ENCODE measurements around the gene UNC93A. TPM values are rescaled to one million over a fixed set of nuclear protein-coding genes. Genes with fewer than 3 reads are reported as not detected.
"Not testable (repeated sequence)": the region's sequence is repeated elsewhere in the genome, so short reads cannot be mapped to it uniquely, and the experiment has no call there.

UNC93A gene
- total RNA-seq, 3 donors from 2014 or later, result not detected

DNA sequence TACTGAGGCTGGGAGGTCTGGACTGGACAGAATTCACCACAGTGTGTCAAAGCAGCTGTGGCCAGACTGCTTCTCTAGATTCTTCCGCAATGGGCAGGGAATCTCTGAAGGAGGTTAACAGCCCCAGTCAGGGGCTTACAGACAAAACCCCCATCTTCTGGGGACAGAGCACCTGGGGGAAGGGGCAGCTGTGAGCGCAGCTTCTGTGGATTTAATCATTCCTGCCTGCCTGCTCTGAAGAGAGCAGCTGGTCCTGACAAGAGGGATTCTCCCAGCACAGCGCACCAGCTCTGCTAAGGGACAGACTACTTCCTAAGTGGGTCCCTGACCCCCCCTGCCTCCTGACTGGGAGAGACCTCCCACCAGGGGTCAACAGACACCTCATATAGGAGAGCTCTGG, 32.5 kb upstream of the UNC93A start:
- intact Hi-C loops (cut with DNase I; ENCODE audit: low total_unique reads), result no loop called here
- TF ChIP-seq, protein P1, sequence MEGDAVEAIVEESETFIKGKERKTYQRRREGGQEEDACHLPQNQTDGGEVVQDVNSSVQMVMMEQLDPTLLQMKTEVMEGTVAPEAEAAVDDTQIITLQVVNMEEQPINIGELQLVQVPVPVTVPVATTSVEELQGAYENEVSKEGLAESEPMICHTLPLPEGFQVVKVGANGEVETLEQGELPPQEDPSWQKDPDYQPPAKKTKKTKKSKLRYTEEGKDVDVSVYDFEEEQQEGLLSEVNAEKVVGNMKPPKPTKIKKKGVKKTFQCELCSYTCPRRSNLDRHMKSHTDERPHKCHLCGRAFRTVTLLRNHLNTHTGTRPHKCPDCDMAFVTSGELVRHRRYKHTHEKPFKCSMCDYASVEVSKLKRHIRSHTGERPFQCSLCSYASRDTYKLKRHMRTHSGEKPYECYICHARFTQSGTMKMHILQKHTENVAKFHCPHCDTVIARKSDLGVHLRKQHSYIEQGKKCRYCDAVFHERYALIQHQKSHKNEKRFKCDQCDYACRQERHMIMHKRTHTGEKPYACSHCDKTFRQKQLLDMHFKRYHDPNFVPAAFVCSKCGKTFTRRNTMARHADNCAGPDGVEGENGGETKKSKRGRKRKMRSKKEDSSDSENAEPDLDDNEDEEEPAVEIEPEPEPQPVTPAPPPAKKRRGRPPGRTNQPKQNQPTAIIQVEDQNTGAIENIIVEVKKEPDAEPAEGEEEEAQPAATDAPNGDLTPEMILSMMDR (IDR thresholded peaks at IDR 0.05), result no peak
- TF ChIP-seq POLR2A (IDR thresholded peaks at IDR 0.05), result no peak
- TF ChIP-seq POLR2AphosphoS5 (IDR thresholded peaks at IDR 0.05), result no peak
- no peak overlapping the region for H3K27ac ChIP-seq
- no peaks in the 10 kb centered on the region for H3K4me1 ChIP-seq
- H3K27me3 ChIP-seq, result no peaks in the 10 kb centered on the region
- peaks cover 4 to 7% of the 10 kb centered on the region in 2 donors for H3K9me3 ChIP-seq
- no peak for DNase-seq (ENCODE audit: low spot score in 2 of 2)
- no peaks in the 10 kb centered on the region for H3K36me3 ChIP-seq
- no peak overlapping the region for H3K4me3 ChIP-seq

DNA sequence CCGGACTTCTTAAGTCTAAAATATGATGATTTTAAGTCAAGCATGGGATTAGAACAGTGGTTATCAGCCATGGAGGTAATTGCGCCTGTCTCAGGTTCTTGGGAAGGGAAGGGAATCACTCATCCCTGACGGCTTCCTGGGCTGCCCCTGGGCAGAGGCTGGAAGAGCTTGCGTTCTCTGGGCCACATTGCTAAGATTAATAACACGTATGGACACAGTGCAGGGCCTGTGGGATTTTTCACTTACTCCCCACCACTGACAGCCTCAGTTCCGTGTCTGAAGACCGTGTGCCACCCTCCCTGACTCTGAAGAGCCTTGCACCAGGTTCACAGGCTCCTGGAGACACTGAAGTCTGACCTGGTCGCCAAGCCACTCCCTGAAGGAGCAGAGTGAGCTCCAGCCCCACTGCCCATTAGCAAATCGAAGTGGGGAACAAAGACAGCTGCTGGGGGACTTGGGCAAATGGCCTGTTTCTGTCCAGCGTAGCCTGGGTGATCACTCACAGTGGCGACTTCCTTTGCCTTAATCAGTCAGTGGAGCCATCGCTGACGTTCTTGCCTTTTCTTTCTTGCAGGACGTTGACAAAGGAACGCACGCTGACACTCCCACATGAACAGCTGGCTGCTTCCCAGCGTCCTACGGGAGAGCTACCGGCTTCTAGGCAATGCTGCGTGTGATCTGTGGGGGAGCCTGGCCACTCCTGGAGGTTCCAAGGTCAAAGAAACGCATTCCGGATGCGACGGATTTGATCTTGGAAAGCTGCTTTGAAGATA, 24.9 kb upstream of the UNC93A start:
- DNase-seq (ENCODE audit: low spot score in 2 of 2); H3K4me3 ChIP-seq; H3K27ac ChIP-seq: not testable (repeated sequence)

DNA sequence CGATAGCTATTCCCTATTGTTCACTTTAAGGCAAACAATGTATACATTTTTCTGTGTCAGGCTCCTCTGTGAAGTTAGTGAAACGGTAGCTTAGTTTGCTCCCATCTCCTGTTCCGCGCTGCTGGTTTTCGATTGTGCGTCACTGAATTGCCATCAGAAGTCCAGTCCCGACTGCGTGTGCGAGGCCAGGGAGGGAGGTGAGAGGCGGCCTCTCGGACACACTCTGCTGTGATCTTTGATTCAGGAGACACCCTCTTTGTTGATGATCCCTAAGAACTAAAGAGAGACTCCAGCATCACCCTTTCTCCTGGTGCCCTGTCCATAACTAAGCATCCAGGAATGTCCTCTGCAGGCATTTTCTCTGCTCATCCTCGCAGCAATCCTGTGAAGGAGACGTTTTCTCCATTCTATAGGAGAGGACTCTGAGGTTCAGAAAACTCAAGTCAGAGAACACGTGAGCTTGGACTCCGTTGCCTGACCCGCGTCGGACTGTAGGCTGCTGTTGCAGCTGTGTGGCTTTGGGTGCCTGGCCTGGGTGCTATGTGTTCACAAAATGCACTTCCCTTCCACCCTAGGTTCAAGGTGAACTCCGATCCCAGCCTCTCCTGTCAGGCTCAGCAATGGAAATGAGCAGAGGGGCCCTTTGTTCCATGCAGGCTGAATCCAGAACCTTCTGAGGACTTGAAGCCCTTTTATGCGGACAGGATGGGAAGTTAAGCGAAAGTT, 24.1 kb upstream of the UNC93A start:
- H3K27ac ChIP-seq, result no peak overlapping the region
- intact Hi-C loops (cut with DNase I; ENCODE audit: low total_unique reads), result no loop called here
- TF ChIP-seq POLR2A (IDR thresholded peaks at IDR 0.05), result no peak
- TF ChIP-seq, protein P1 (IDR thresholded peaks at IDR 0.05), result no peak
- no peak for TF ChIP-seq POLR2AphosphoS5 (IDR thresholded peaks at IDR 0.05)
- H3K9me3 ChIP-seq, result no peaks in the 10 kb centered on the region
- H3K36me3 ChIP-seq, result no peaks in the 10 kb centered on the region
- H3K4me1 ChIP-seq, result no peaks in the 10 kb centered on the region
- H3K27me3 ChIP-seq, result no peaks in the 10 kb centered on the region
- DNase-seq (ENCODE audit: low spot score in 2 of 2), result no peak
- no peak overlapping the region for H3K4me3 ChIP-seq

More for the DNA sequence above, 24.9 kb upstream of the UNC93A start:
- intact Hi-C loops (cut with DNase I; ENCODE audit: low total_unique reads); H3K4me1 ChIP-seq; H3K27me3 ChIP-seq; H3K36me3 ChIP-seq; H3K9me3 ChIP-seq: not testable (repeated sequence)

DNA sequence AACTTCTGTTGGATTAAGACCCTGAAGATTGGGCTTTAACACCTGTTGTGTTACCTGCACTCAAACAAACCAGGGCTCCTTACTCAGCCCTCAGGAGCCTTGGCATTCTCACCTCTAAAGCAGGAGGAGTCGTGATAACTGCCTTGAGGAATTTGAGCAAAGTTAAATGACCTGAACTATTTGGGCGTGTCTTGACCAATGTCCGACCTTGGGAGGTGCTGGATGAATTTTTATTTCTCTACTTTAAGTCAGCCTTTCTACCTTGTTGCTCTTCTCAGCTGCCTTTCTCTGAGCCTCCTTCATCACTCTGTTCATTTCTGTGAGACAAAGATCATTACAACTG, 23.6 kb upstream of the UNC93A start:
- H3K27ac ChIP-seq; H3K4me1 ChIP-seq; H3K36me3 ChIP-seq; intact Hi-C loops (cut with DNase I; ENCODE audit: low total_unique reads); DNase-seq (ENCODE audit: low spot score in 2 of 2); H3K4me3 ChIP-seq; H3K9me3 ChIP-seq; H3K27me3 ChIP-seq: not testable (repeated sequence)

DNA sequence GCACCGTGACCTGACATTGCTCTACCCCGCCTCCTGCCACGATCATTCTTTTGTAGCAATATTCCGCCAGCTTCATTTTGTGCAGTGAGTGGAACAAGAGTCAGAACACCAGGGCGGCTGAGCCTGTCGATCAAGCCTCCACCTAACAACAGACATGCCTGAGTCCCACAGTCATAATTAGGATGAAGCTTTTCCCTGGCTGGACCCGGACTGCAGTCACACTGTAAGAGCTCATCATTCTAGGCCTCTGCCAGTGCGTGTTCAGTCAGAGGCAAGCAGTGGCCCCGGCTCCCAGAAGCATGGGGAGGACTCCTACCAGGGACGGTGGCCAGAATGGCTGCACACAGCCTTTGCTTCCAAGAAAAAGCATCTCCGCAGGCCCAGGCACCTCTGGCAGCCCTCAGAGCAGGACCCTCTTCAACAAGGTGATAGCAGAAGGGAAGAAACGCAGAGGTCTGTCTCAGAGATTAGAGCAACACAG, 23.2 kb upstream of the UNC93A start:
- TF ChIP-seq POLR2AphosphoS5 (IDR thresholded peaks at IDR 0.05) (no peak), POLR2A (IDR thresholded peaks at IDR 0.05) (no peak)
- TF ChIP-seq, protein P1 (IDR thresholded peaks at IDR 0.05), result no peak
- no peak overlapping the region for H3K4me3 ChIP-seq
- H3K4me1 ChIP-seq, result no peaks in the 10 kb centered on the region
- intact Hi-C loops (cut with DNase I; ENCODE audit: low total_unique reads), result no loop called here
- H3K27ac ChIP-seq, result no peak overlapping the region
- H3K9me3 ChIP-seq, result no peaks in the 10 kb centered on the region
- no peak for DNase-seq (ENCODE audit: low spot score in 2 of 2)
- H3K27me3 ChIP-seq, result no peaks in the 10 kb centered on the region
- H3K36me3 ChIP-seq, result no peaks in the 10 kb centered on the region

DNA sequence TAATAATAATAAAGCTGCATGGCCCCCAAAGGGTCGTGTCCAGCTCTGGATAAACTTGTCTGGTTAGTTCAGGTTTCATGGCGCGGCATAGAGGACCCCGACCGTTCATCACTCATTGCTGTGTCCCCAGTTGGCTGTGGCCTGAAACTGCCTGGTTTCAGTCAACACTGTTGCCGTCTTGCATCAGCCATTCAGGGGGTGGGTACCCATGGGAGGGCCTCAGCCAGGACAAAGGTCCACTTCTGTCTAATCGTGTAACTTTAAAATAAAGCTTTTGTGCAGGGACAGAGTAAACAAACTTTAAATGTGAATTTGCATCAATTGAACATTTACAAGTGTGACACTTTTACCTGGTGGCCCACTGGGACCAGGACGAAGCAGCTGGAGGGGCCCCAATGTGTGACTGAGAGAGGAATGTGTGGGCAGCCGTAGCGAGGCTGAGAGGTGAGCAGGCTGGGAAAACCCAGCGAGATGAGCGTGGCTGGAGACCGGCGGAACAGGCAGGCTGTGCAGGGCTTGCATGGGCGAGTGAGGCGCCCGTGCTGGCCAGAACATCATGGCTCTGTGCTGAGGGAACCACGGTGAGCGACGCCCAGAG, 22.3 kb upstream of the UNC93A start:
- H3K27ac ChIP-seq, result no peak overlapping the region
- intact Hi-C loops (cut with DNase I; ENCODE audit: low total_unique reads), result no loop called here
- no peak overlapping the region for H3K4me3 ChIP-seq
- H3K36me3 ChIP-seq, result no peaks in the 10 kb centered on the region
- TF ChIP-seq, protein P1 (IDR thresholded peaks at IDR 0.05), result no peak
- TF ChIP-seq POLR2A (IDR thresholded peaks at IDR 0.05) (no peak), POLR2AphosphoS5 (IDR thresholded peaks at IDR 0.05) (no peak)
- H3K4me1 ChIP-seq, result no peaks in the 10 kb centered on the region
- DNase-seq (ENCODE audit: low spot score in 2 of 2), result no peak
- H3K27me3 ChIP-seq, result no peaks in the 10 kb centered on the region
- H3K9me3 ChIP-seq, result no peaks in the 10 kb centered on the region

Data from breast epithelium (tissue), 4 donors.